H9 (cell line): ENCODE data around the gene MRPL52. TPM values are rescaled to one million over a fixed set of nuclear protein-coding genes. Genes with fewer than 3 reads are reported as not detected.

Experiments
- DNase-seq: peaks from one replicate; pipeline ENCODE4 v3.0.0-alpha.2; 2017
- H2AFZ ChIP-seq: one replicate; pipeline ENCODE4 v1.6.1; 2013; ENCODE audit warnings: mild to moderate bottlenecking, low read length, control low read depth, moderate library complexity
- H2AK5ac ChIP-seq: 2 replicates; pipeline ENCODE4 v1.6.1; 2013; ENCODE audit warnings: low read length, control low read depth, mixed read lengths; ENCODE audit not compliant: insufficient read length
- H2BK120ac ChIP-seq: one replicate; pipeline ENCODE4 v1.6.1; 2013; ENCODE audit warnings: low read depth, mild to moderate bottlenecking, low read length, control low read depth, inconsistent platforms; ENCODE audit not compliant: poor library complexity, severe bottlenecking
- H2BK12ac ChIP-seq: 2 replicates; pipeline ENCODE4 v1.6.1; 2013; ENCODE audit warnings: low read length, control low read depth, mixed read lengths, low read depth; ENCODE audit not compliant: insufficient read length
- H2BK15ac ChIP-seq: 2 replicates; pipeline ENCODE4 v1.6.1; 2013; ENCODE audit warnings: low read depth, low read length, control low read depth
- H2BK20ac ChIP-seq: one replicate; pipeline ENCODE4 v1.6.1; 2013; ENCODE audit warnings: low read depth, mild to moderate bottlenecking, low read length, control low read depth, inconsistent platforms; ENCODE audit not compliant: poor library complexity, severe bottlenecking
- H2BK5ac ChIP-seq: 2 replicates; pipeline ENCODE4 v1.6.1; 2013; ENCODE audit warnings: low read length, control low read depth, mixed read lengths; ENCODE audit not compliant: insufficient read length
- H3K14ac ChIP-seq: 2 replicates; pipeline ENCODE4 v1.6.1; 2013; ENCODE audit warnings: low read length, control low read depth; ENCODE audit not compliant: insufficient read depth
- H3K18ac ChIP-seq: 2 replicates; pipeline ENCODE4 v1.6.1; 2013; ENCODE audit warnings: low read depth, mild to moderate bottlenecking, mixed read lengths, low read length, control low read depth; ENCODE audit not compliant: insufficient read length
- H3K23ac ChIP-seq: 2 replicates; pipeline ENCODE4 v1.6.1; 2013; ENCODE audit warnings: low read length, control low read depth, mixed read lengths, low read depth; ENCODE audit not compliant: insufficient read length
- H3K23me2 ChIP-seq: 2 replicates; pipeline ENCODE4 v1.6.1; 2013; ENCODE audit warnings: low read depth, mild to moderate bottlenecking, mixed read lengths, low read length, control low read depth; ENCODE audit not compliant: insufficient read length, poor library complexity, severe bottlenecking
- H3K27ac ChIP-seq: 2 replicates; pipeline ENCODE4 v1.5.1; 2013; ENCODE audit warnings: low read length, control low read depth, mixed read lengths, low read depth; ENCODE audit not compliant: insufficient read length
- H3K27me3 ChIP-seq: 2 replicates; pipeline ENCODE4 v1.6.1; 2013; ENCODE audit warnings: low read length, control low read depth, inconsistent platforms; ENCODE audit not compliant: insufficient read depth
- H3K4ac ChIP-seq: 2 replicates; pipeline ENCODE4 v1.6.1; 2013; ENCODE audit warnings: low read depth, mild to moderate bottlenecking, control low read depth, inconsistent platforms, low read length, moderate library complexity
- H3K4me1 ChIP-seq: 2 replicates; pipeline ENCODE4 v1.6.1; 2013; ENCODE audit warnings: low read length, control low read depth, inconsistent platforms; ENCODE audit not compliant: insufficient read depth
- H3K4me2 ChIP-seq: 2 replicates; pipeline ENCODE4 v1.6.1; 2013; ENCODE audit warnings: low read length, control low read depth, mixed read lengths; ENCODE audit not compliant: insufficient read length, insufficient read depth
- H3K56ac ChIP-seq: 2 replicates; pipeline ENCODE4 v1.6.1; 2013; ENCODE audit warnings: low read depth, mild to moderate bottlenecking, mixed read lengths, low read length, control low read depth; ENCODE audit not compliant: insufficient read length
- H3K79me1 ChIP-seq: 2 replicates; pipeline ENCODE4 v1.6.1; 2013; ENCODE audit warnings: low read depth, mild to moderate bottlenecking, moderate library complexity, low read length, control low read depth, inconsistent platforms; ENCODE audit not compliant: insufficient read depth, poor library complexity, severe bottlenecking
- H3K79me2 ChIP-seq: 2 replicates; pipeline ENCODE4 v1.6.1; 2013; ENCODE audit warnings: low read length, control low read depth, inconsistent platforms; ENCODE audit not compliant: insufficient read depth
- H3K9ac ChIP-seq: 2 replicates; pipeline ENCODE4 v1.6.1; 2013; ENCODE audit warnings: low read length, control low read depth, mixed read lengths; ENCODE audit not compliant: insufficient read length; ENCODE audit errors: extremely low read depth
- H3K9me3 ChIP-seq: one replicate; pipeline ENCODE4 v1.6.1; 2013; ENCODE audit warnings: low read depth, low read length, inconsistent platforms; ENCODE audit not compliant: control insufficient read depth
- H3T11ph ChIP-seq: one replicate; pipeline ENCODE4 v1.6.1; 2013; ENCODE audit warnings: mild to moderate bottlenecking, low read length, control low read depth, inconsistent platforms
- H4K20me1 ChIP-seq: one replicate; pipeline ENCODE4 v1.6.1; 2013; ENCODE audit not compliant: control insufficient read depth, insufficient read length, insufficient read depth
- H4K5ac ChIP-seq: 2 replicates; pipeline ENCODE4 v1.6.1; 2013; ENCODE audit warnings: low read depth, mild to moderate bottlenecking, mixed read lengths, low read length, control low read depth; ENCODE audit not compliant: insufficient read length
- H4K8ac ChIP-seq: replicated peaks from 2 replicates; pipeline ENCODE4 v1.6.1; 2013; ENCODE audit warnings: low read length, control low read depth, mixed read lengths, low read depth; ENCODE audit not compliant: insufficient read length
- H4K91ac ChIP-seq: 2 replicates; pipeline ENCODE4 v1.6.1; 2013; ENCODE audit warnings: low read depth, mild to moderate bottlenecking, moderate library complexity, mixed read lengths, low read length, control low read depth; ENCODE audit not compliant: insufficient read length
- H3K27ac Mint-ChIP-seq, 3 experiments: 2 replicates in 2 of 3; 3 replicates in 1 of 3; pipeline ENCODE4 v1.8.0; 2020 to 2021; ENCODE audit warnings: mixed read lengths in 3 of 3, mild to moderate bottlenecking in 1 of 3, moderate library complexity in 1 of 3
- H3K27me3 Mint-ChIP-seq: 2 replicates; pipeline ENCODE4 v1.8.0; 2021; ENCODE audit warnings: low read depth, mild to moderate bottlenecking, moderate library complexity, mixed read lengths
- H3K36me3 Mint-ChIP-seq, 3 experiments: 2 replicates in 2 of 3; 3 replicates in 1 of 3; pipeline ENCODE4 v1.8.0; 2020 to 2021; ENCODE audit warnings: low read depth in 3 of 3, mixed read lengths in 3 of 3; ENCODE audit not compliant: insufficient read depth in 1 of 3
- H3K4me1 Mint-ChIP-seq, 2 experiments: 2 replicates each; pipeline ENCODE4 v1.8.0; 2020; ENCODE audit warnings: mixed read lengths in 2 of 2
- H3K4me3 Mint-ChIP-seq, 2 experiments: 2 replicates in 1 of 2; 3 replicates in 1 of 2; pipeline ENCODE4 v1.8.0; 2020 to 2021; ENCODE audit warnings: mild to moderate bottlenecking in 2 of 2, mixed read lengths in 2 of 2, moderate library complexity in 1 of 2
- H3K9me3 Mint-ChIP-seq, 2 experiments: 2 replicates in 1 of 2; 3 replicates in 1 of 2; pipeline ENCODE4 v1.8.0; 2020; ENCODE audit warnings: mild to moderate bottlenecking in 2 of 2, mixed read lengths in 2 of 2, moderate library complexity in 1 of 2
- WGBS: extraction: QIAGEN DNeasy Blood & Tissue Kit; methylation state at CpG from one replicate; pipeline ENCODE4 v1.1.7; 2013; ENCODE audit warnings: missing lambda C conversion rate, low lambda C conversion rate, mixed read lengths; ENCODE audit not compliant: insufficient read length; ENCODE audit errors: extremely low coverage; 5-methylcytosine and 5-hydroxymethylcytosine counted together
- total RNA-seq: library from RNA; stranded (reverse); gene quantifications from 2 replicates; pipeline ENCODE4 v1.2.1, GENCODE V29; 2021
- TF ChIP-seq, protein P1 (sequence below): fragments of 200-600 bp; sonication (generic); conservative IDR thresholded peaks from 3 replicates; pipeline ENCODE4 v1.8.0; 2021; ENCODE audit warnings: antibody characterized with exemption, mild to moderate bottlenecking

MRPL52 gene
- total RNA-seq, 1 experiment from 2014 or later, result 190 TPM

- H3K79me2 ChIP-seq, result no peaks in the 10 kb centered on the region; the same call in 1 of the 2 replicates
- no peak overlapping the region; a peak in 1 of 7 replicates for H3K27ac Mint-ChIP-seq
Measured at GRCh38 chr14:22841769-22842168, 12.1 kb downstream of the MRPL52 start.

More at GRCh38 chr14:22841769-22842168, 12.1 kb downstream of the MRPL52 start:
- H3K23ac ChIP-seq, result no peak overlapping the region
- no peak overlapping the region for H4K5ac ChIP-seq
- H3K14ac ChIP-seq, result no peak overlapping the region
- Mint-ChIP-seq H3K9me3 (no peaks in the 10 kb centered on the region), H3K4me1 (peaks cover 21 to 25% of the 10 kb centered on the region in 2 experiments), H3K4me3 (no peak overlapping the region), H3K27me3 (no peaks in the 10 kb centered on the region), H3K36me3 (peaks cover 17 to 61% (median 50%) of the 10 kb centered on the region in 3 experiments)
- H3K9me3 ChIP-seq, result no peaks in the 10 kb centered on the region
- WGBS, result no CpG with 5 or more reads among the region's 8 CpGs
- H2BK20ac ChIP-seq, result no peak overlapping the region
- no peak overlapping the region for H3K4me2 ChIP-seq
- H2BK120ac ChIP-seq, result no peak overlapping the region
- H4K20me1 ChIP-seq, result no peaks in the 10 kb centered on the region
- H2AK5ac ChIP-seq, result no peak overlapping the region
- DNase-seq, result no peak
- H3K79me1 ChIP-seq, result no peaks in the 10 kb centered on the region
- H2BK12ac ChIP-seq, result no peak overlapping the region
- no peak overlapping the region for H4K8ac ChIP-seq
- TF ChIP-seq, protein P1, sequence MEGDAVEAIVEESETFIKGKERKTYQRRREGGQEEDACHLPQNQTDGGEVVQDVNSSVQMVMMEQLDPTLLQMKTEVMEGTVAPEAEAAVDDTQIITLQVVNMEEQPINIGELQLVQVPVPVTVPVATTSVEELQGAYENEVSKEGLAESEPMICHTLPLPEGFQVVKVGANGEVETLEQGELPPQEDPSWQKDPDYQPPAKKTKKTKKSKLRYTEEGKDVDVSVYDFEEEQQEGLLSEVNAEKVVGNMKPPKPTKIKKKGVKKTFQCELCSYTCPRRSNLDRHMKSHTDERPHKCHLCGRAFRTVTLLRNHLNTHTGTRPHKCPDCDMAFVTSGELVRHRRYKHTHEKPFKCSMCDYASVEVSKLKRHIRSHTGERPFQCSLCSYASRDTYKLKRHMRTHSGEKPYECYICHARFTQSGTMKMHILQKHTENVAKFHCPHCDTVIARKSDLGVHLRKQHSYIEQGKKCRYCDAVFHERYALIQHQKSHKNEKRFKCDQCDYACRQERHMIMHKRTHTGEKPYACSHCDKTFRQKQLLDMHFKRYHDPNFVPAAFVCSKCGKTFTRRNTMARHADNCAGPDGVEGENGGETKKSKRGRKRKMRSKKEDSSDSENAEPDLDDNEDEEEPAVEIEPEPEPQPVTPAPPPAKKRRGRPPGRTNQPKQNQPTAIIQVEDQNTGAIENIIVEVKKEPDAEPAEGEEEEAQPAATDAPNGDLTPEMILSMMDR, result no peak
- no peak overlapping the region for H2AFZ ChIP-seq
- no peak overlapping the region for H3K4ac ChIP-seq
- H2BK15ac ChIP-seq, result no peak overlapping the region
- H3K18ac ChIP-seq, result no peak overlapping the region
- H3K9ac ChIP-seq, result no peak overlapping the region
- H3K27me3 ChIP-seq, result no peaks in the 10 kb centered on the region
- peaks cover 9% of the 10 kb centered on the region; the same call in 1 of the 2 replicates for H3K4me1 ChIP-seq
- H3T11ph ChIP-seq, result no peak overlapping the region
- H2BK5ac ChIP-seq, result no peak overlapping the region
- peaks cover 3% of the 10 kb centered on the region for H3K23me2 ChIP-seq
- no peak overlapping the region for H3K56ac ChIP-seq
- H4K91ac ChIP-seq, result no peak overlapping the region
- H3K27ac ChIP-seq, result no peak overlapping the region
